HepG2 (cell line): ENCODE measurements around the gene HNRNPC. TPM values are rescaled to one million over a fixed set of nuclear protein-coding genes. Genes with fewer than 3 reads are reported as not detected.

Source experiments
- ARHGAP35 ChIP-seq: sonication (generic); formaldehyde crosslinking; IDR thresholded peaks from 2 replicates; pipeline ENCODE4 v1.9.0; 2022; ENCODE audit warnings: mild to moderate bottlenecking, inconsistent platforms, moderate library complexity, missing genetic modification reagents, borderline replicate concordance
- CHD2 ChIP-seq: IDR thresholded peaks from 2 replicates; pipeline ENCODE4 v1.6.1; 2011; ENCODE audit warnings: low read depth, low read length, improper control_type of control experiment
- DMTF1 ChIP-seq: sonication (generic); formaldehyde crosslinking; IDR thresholded peaks from 2 replicates; pipeline ENCODE4 v1.4.0; 2020; ENCODE audit warnings: mild to moderate bottlenecking, missing genetic modification reagents
- ELF1 ChIP-seq: sonication (generic); formaldehyde crosslinking; IDR thresholded peaks from 2 replicates; pipeline ENCODE4 v1.4.0; 2020; ENCODE audit warnings: missing genetic modification reagents
- FOXP4 ChIP-seq: sonication (generic); formaldehyde crosslinking; IDR thresholded peaks from 2 replicates; pipeline ENCODE4 v1.4.0; 2020; ENCODE audit warnings: missing genetic modification reagents
- HDAC2 ChIP-seq: sonication (generic); formaldehyde crosslinking; IDR thresholded peaks from 2 replicates; pipeline ENCODE4 v1.4.0; 2020; ENCODE audit warnings: missing genetic modification reagents
- ISL2 ChIP-seq: sonication (generic); formaldehyde crosslinking; IDR thresholded peaks from 2 replicates; pipeline ENCODE4 v1.5.0; 2020; ENCODE audit warnings: missing genetic modification reagents
- KLF9 ChIP-seq: IDR thresholded peaks from 2 replicates; pipeline ENCODE4 v1.6.1; 2016; ENCODE audit warnings: low read depth
- MED1 ChIP-seq: sonication (generic); formaldehyde crosslinking; IDR thresholded peaks from 2 replicates; pipeline ENCODE4 v1.4.0; 2020; ENCODE audit warnings: missing genetic modification reagents
- NCOA2 ChIP-seq: sonication (generic); formaldehyde crosslinking; IDR thresholded peaks from 2 replicates; pipeline ENCODE4 v1.8.0; 2022; ENCODE audit warnings: inconsistent platforms
- PCBP2 ChIP-seq: fragments of 200-400 bp; formaldehyde crosslinking; optimal IDR thresholded peaks from 2 replicates; pipeline ENCODE3; 2018; ENCODE audit warnings: low read length, low read depth; ENCODE audit not compliant: poor library complexity, severe bottlenecking
- REST ChIP-seq, 2 experiments: IDR thresholded peaks; 2 replicates each; pipeline ENCODE4 v1.6.1; 2011 to 2012; ENCODE audit warnings: low read length in 2 of 2, borderline replicate concordance in 1 of 2, low read depth in 1 of 2, mild to moderate bottlenecking in 1 of 2, moderate library complexity in 1 of 2
- SAP130 ChIP-seq: IDR thresholded peaks from 2 replicates; pipeline ENCODE4 v1.6.1; 2016; ENCODE audit warnings: low read depth
- SOX6 ChIP-seq, 2 experiments: fragments of 450-650 bp in 1 of 2; sonication (generic) in 1 of 2; formaldehyde crosslinking in 1 of 2; IDR thresholded peaks; 2 replicates each; pipeline versions ENCODE4 v1.4.0 to v1.6.1; 2017 to 2020; ENCODE audit warnings: antibody characterized with exemption in 1 of 2, mild to moderate bottlenecking in 1 of 2, missing genetic modification reagents in 1 of 2
- TOPORS ChIP-seq: sonication (generic); formaldehyde crosslinking; IDR thresholded peaks from 2 replicates; pipeline ENCODE4 v1.8.0; 2023; ENCODE audit warnings: mild to moderate bottlenecking, missing genetic modification reagents
- ZBTB1 ChIP-seq: sonication (generic); formaldehyde crosslinking; IDR thresholded peaks from 2 replicates; pipeline ENCODE4 v1.4.0; 2020; ENCODE audit warnings: missing genetic modification reagents, borderline replicate concordance
- ZBTB7B ChIP-seq: sonication (generic); formaldehyde crosslinking; IDR thresholded peaks from 2 replicates; pipeline ENCODE4 v1.4.0; 2020; ENCODE audit warnings: missing genetic modification reagents
- ZFP62 ChIP-seq: sonication (generic); formaldehyde crosslinking; IDR thresholded peaks from 2 replicates; pipeline ENCODE4 v1.4.0; 2020; ENCODE audit warnings: missing genetic modification reagents
- ZNF143 ChIP-seq: sonication (generic); formaldehyde crosslinking; IDR thresholded peaks from 2 replicates; pipeline ENCODE4 v1.4.0; 2020; ENCODE audit warnings: missing genetic modification reagents
- ZNF496 ChIP-seq: sonication (generic); formaldehyde crosslinking; IDR thresholded peaks from 2 replicates; pipeline ENCODE4 v1.8.1; 2023; ENCODE audit warnings: mild to moderate bottlenecking, moderate library complexity, missing genetic modification reagents; ENCODE audit not compliant: insufficient replicate concordance
- ZNF709 ChIP-seq: sonication (generic); formaldehyde crosslinking; IDR thresholded peaks from 2 replicates; pipeline ENCODE4 v1.5.0; 2020; ENCODE audit warnings: mild to moderate bottlenecking, missing genetic modification reagents
- ZNF775 ChIP-seq: sonication (generic); formaldehyde crosslinking; IDR thresholded peaks from 2 replicates; pipeline ENCODE4 v1.4.0; 2020; ENCODE audit warnings: missing genetic modification reagents, mild to moderate bottlenecking, moderate library complexity, borderline replicate concordance
- polyA plus RNA-seq, 8 experiments: library from polyadenylated mRNA; depleted of rRNA in 3 of 8; stranded (reverse) in 7 of 8; unstranded in 1 of 8; fragments of >200 nt; fragmentation: Illumina TruSeq in 4 of 8; extraction: Trizol in 4 of 8; gene quantifications; 2 replicates each; pipeline versions ENCODE4 v1.2.1 to v1.2.3, GENCODE V29; 2011 to 2016; ENCODE audit warnings: low read depth in 4 of 8, missing spikeins in 1 of 8, mixed read lengths in 1 of 8; ENCODE audit not compliant: insufficient read depth in 1 of 8
- total RNA-seq, 5 experiments: library from RNA; depleted of rRNA; stranded (reverse); fragments of >200 nt; fragmentation: Illumina TruSeq; extraction: Trizol; gene quantifications; 2 replicates each; pipeline ENCODE4 v1.2.3, GENCODE V29; 2016; ENCODE audit warnings: low read depth in 1 of 5

The HNRNPC gene
- total and polyA plus RNA-seq, 2 of the 13 experiments (the other 11 are each of a cell fraction or from before 2014, with no cell fraction given): 628 to 1,099 TPM

- TF ChIP-seq REST (IDR thresholded peaks at IDR 0.05; ENCODE audit: borderline replicate concordance in 1 of 2, low read depth in 1 of 2, low read length in 2 of 2) (0 out of 4 replicates have a peak, but pooled peaks of 1 of the 2 experiments have one; percentile 6), ZNF709 (CRISPR knock-in tag) (no peak), ISL2 (CRISPR knock-in tag) (no peak), ZNF496 (CRISPR knock-in tag) (no peak), MED1 (no peak), CHD2 (no peak), KLF9 (CRISPR knock-in tag) (no peak), ZNF775 (CRISPR knock-in tag) (no peak), ELF1 (CRISPR knock-in tag) (no peak), TOPORS (no peak), HDAC2 (CRISPR knock-in tag) (no peak), FOXP4 (CRISPR knock-in tag) (0 out of 2 replicates have a peak, but pooled peaks have one; percentile 22), NCOA2 (peak; percentile 43), ZFP62 (CRISPR knock-in tag) (no peak), ZBTB1 (CRISPR knock-in tag) (no peak), SOX6 (IDR thresholded peaks at IDR 0.05) (no peak), SOX6 (CRISPR knock-in tag; IDR thresholded peaks at IDR 0.05) (peak; percentile 84), PCBP2 (no peak), ZNF143 (CRISPR knock-in tag) (no peak), ARHGAP35 (CRISPR knock-in tag) (no peak), ZBTB7B (CRISPR knock-in tag) (no peak), SAP130 (CRISPR knock-in tag) (0 out of 2 replicates have a peak, but pooled peaks have one; percentile 45), DMTF1 (CRISPR knock-in tag) (no peak)
Observed at GRCh38 chr14:21302013-21302835, 33.0 kb upstream of the HNRNPC start (continued).
